Adrenal gland (tissue), 12 donors: ENCODE data around the gene MOB2. TPM values are rescaled to one million over a fixed set of nuclear protein-coding genes. Genes with fewer than 3 reads are reported as not detected.

Source experiments
- DNase-seq, 7 donors: peaks; one replicate each; pipeline ENCODE4 v3.0.0-alpha.2; 2019 to 2020
- H3K27ac ChIP-seq, 5 donors: fragments of 200-600 bp; sonication (generic) in 4 of 5; 1 replicate in 3 of 5; 2 replicates in 2 of 5; pipeline versions ENCODE4 v1.5.1 to v1.8.0; 2016 to 2020; ENCODE audit warnings: mild to moderate bottlenecking in 1 of 5
- H3K27me3 ChIP-seq: fragments of 200-600 bp; 2 replicates; pipeline ENCODE4 v1.8.0; 2021
- H3K36me3 ChIP-seq, 2 donors: fragments of 200-600 bp; replicated peaks in 1 of 2; 1 replicate in 1 of 2; 2 replicates in 1 of 2; pipeline versions ENCODE4 v1.5.1 to v1.8.0; 2018 to 2022
- H3K4me1 ChIP-seq, 2 donors: fragments of 200-600 bp; replicated peaks in 1 of 2; 1 replicate in 1 of 2; 2 replicates in 1 of 2; pipeline versions ENCODE4 v1.5.1 to v1.8.0; 2018 to 2021
- H3K4me3 ChIP-seq, 4 donors: fragments of 200-600 bp; sonication (generic) in 3 of 4; one replicate each; pipeline ENCODE4 v1.5.1; 2016 to 2018
- H3K9me3 ChIP-seq, 3 donors: fragments of 200-600 bp; sonication (generic) in 1 of 3; replicated peaks in 1 of 3; 1 replicate in 2 of 3; 2 replicates in 1 of 3; pipeline versions ENCODE4 v1.5.1 to v1.8.0; 2016 to 2021
- POLR2A ChIP-seq, 2 donors: fragments of 450-650 bp; IDR thresholded peaks; one replicate each; pipeline ENCODE4 v1.6.1; 2017; ENCODE audit warnings: antibody characterized with exemption in 2 of 2, mild to moderate bottlenecking in 2 of 2, moderate library complexity in 1 of 2
- WGBS, 4 donors: extraction: QIAGEN DNeasy Blood & Tissue Kit in 2 of 4; methylation state at CpG; one replicate each; pipeline versions ENCODE4 v1.1.5 to v1.1.7; 2013 to 2017; 5-methylcytosine and 5-hydroxymethylcytosine counted together
- intact Hi-C, 2 donors: fragments of 100-400 bp; cut with DNase I; formaldehyde crosslinking; loops; one replicate each; pipeline versions ENCODE4 v1.14.1 to v1.15.0; 2022 to 2023
- polyA plus RNA-seq, 3 donors: library from polyadenylated mRNA; stranded (reverse); fragments of 200-250 nt in 2 of 3; fragments of 350-450 nt in 1 of 3; fragmentation: Illumina TruSeq in 1 of 3; extraction: RNeasy Lipid Tissue Mini Kit (QIAGEN cat#74804) in 1 of 3; gene quantifications; one replicate each; pipeline ENCODE4 v1.2.3, GENCODE V29; 2013 to 2014
- total RNA-seq, 9 donors: library from RNA; depleted of rRNA in 4 of 9; stranded (reverse); fragments of >200 nt in 4 of 9; fragments of 120-200 nt in 1 of 9; fragmentation: NEBNext Ultra II Directional in 1 of 9; extraction: Animal tissue kit (Norgen Biotek cat#: 25700) in 1 of 9; gene quantifications; one replicate each; pipeline versions ENCODE4 v1.1.0 to v1.2.4, GENCODE V29; 2013 to 2023
- TF ChIP-seq, protein P1 (sequence below), 6 experiments: fragments of 450-650 bp in 4 of 6; fragments of 200-600 bp in 2 of 6; sonication (generic) in 1 of 6; IDR thresholded peaks; 1 replicate in 5 of 6; 2 replicates in 1 of 6; pipeline versions ENCODE4 v1.5.1 to v1.8.0; 2016 to 2021; ENCODE audit warnings: antibody characterized with exemption in 6 of 6, mild to moderate bottlenecking in 2 of 6, moderate library complexity in 1 of 6
- donor health status: healthy with polysubstance abuse.
- donor health status: Bipolar disorder and iron deficiency.
- donor health status: DM: yes; HTN: yes; CAD: no.
- donor health status: DM: no; HTN: no; CAD: no.
- donor health status: DM: no; HTN: no; CAD: no.
- donor health status: DM: yes; HTN: yes; CAD: no.

The MOB2 gene
- total and polyA plus RNA-seq, 12 donors: 11.2 to 43.3 (median 30.6) TPM

DNA sequence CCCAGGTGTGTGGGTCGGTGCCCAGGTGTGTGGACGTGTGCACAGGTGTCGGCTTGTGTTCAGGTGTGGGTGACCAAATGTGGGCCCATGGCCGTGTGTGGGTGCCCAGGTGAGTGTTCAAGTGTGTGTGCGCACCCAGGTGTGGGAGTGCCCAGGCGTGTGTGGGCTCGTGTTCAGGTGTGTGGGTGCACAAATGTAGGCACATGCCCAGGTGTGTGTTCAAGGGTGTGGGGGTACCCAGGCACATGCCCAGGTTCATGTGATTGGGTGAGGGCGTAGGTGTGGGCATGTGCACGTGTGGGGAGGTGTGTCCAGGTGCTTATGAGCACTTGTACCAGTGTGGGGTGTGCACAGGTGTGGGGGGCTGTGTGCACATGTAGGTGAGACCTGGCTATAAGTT lies 42.8 kb downstream of the MOB2 start:
- no peak overlapping the region for H3K27ac ChIP-seq
- TF ChIP-seq, protein P1, sequence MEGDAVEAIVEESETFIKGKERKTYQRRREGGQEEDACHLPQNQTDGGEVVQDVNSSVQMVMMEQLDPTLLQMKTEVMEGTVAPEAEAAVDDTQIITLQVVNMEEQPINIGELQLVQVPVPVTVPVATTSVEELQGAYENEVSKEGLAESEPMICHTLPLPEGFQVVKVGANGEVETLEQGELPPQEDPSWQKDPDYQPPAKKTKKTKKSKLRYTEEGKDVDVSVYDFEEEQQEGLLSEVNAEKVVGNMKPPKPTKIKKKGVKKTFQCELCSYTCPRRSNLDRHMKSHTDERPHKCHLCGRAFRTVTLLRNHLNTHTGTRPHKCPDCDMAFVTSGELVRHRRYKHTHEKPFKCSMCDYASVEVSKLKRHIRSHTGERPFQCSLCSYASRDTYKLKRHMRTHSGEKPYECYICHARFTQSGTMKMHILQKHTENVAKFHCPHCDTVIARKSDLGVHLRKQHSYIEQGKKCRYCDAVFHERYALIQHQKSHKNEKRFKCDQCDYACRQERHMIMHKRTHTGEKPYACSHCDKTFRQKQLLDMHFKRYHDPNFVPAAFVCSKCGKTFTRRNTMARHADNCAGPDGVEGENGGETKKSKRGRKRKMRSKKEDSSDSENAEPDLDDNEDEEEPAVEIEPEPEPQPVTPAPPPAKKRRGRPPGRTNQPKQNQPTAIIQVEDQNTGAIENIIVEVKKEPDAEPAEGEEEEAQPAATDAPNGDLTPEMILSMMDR (IDR thresholded peaks at IDR 0.05): no peak
- no peak for TF ChIP-seq POLR2A (IDR thresholded peaks at IDR 0.05)
- intact Hi-C loops: no loop called here
- H3K27me3 ChIP-seq: peaks cover 5% of the 10 kb centered on the region
- no peaks in the 10 kb centered on the region for H3K4me1 ChIP-seq
- H3K9me3 ChIP-seq: no peaks in the 10 kb centered on the region
- H3K4me3 ChIP-seq: no peak overlapping the region
- WGBS, 4 donors: 65 to 84% (median 79%) methylated on average over 6 to 9 of the region's 9 CpGs
- H3K36me3 ChIP-seq: no peaks in the 10 kb centered on the region
- no peak for DNase-seq

DNA sequence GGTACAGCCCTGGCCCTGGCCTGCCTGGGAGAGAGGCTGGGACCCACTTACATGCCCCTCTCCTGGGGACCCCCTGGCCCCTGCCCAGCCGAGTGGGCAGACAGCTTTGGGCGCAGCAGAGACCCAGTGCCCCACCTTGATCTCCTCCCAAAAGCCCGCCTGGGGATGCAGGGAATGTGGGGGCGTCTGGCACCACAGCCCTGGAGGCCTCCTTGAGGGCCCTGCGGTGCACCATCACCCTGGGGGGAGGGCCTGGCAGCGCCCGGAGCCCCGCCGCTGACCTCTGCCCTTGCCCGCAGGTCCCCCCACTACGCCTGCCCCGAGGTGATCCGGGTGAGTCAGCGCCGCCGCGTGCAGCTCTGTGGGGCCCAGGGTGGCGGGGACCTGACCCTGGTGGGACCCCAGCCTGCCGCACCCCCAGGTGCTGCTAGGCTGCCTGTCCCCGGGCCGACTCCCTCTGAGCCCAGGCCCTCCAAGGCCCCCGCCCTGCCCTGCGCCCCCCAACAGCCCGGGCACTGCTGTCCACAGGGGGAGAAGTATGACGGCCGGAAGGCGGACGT lies 43.7 kb downstream of the MOB2 start:
- TF ChIP-seq POLR2A (IDR thresholded peaks at IDR 0.05): no peak
- TF ChIP-seq, protein P1 (IDR thresholded peaks at IDR 0.05): no peak
- H3K9me3 ChIP-seq: no peaks in the 10 kb centered on the region
- H3K27ac ChIP-seq: no peak overlapping the region
- intact Hi-C loops: no loop called here
- H3K4me3 ChIP-seq: no peak overlapping the region
- no peak for DNase-seq
- H3K27me3 ChIP-seq: peaks cover 3% of the 10 kb centered on the region
- H3K4me1 ChIP-seq: no peaks in the 10 kb centered on the region
- no peaks in the 10 kb centered on the region for H3K36me3 ChIP-seq
- 81 to 100% (median 81%) methylated on average over 2 to 28 of the region's 28 CpGs; no CpG with 5 or more reads in 1 of the 4 donors for WGBS, 4 donors

DNA sequence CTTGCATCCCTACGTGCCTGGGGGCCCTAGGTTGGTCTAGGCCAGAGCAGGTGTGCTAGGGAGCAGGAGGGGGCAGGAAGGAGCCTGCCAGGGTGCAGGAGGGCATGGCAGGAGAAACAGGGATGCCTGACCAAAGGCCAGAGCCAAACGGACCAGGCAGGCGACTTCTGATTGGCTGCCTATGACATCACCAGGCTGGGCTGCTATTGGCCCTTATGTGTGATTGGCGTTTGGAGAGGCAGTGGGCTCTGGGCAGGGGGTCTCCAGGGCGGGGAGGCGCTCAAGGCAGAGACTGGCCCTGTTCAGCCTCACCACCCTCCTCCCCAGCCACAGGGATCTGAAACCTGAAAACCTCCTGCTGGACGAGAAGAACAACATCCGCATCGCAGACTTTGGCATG lies 44.4 kb downstream of the MOB2 start:
- WGBS, 4 donors: 30 to 49% (median 44%) methylated on average over 2 to 9 of the region's 9 CpGs
- no peaks in the 10 kb centered on the region for H3K36me3 ChIP-seq
- H3K4me3 ChIP-seq: no peak overlapping the region
- no peak for DNase-seq
- peaks cover 3% of the 10 kb centered on the region for H3K27me3 ChIP-seq
- no peak overlapping the region for H3K27ac ChIP-seq
- intact Hi-C loops: no loop called here
- TF ChIP-seq, protein P1 (IDR thresholded peaks at IDR 0.05): no peak
- no peak for TF ChIP-seq POLR2A (IDR thresholded peaks at IDR 0.05)
- H3K9me3 ChIP-seq: no peaks in the 10 kb centered on the region
- no peaks in the 10 kb centered on the region for H3K4me1 ChIP-seq

DNA sequence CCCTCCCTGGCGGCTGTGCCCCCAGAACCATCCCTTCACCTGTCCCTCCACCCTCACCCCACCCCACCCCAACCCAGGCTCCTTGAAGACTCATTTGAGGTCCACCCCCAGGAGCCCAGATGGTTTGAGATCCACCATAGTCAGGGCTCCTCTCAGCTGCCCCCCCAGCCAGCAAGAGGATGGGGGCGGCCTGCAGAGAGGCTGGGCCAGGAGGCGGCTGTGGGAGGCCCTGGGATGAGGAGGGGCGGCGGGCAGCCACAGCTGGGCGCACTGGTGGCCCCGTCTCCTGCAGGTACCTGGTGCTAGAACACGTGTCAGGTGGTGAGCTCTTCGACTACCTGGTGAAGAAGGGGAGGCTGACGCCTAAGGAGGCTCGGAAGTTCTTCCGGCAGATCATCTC lies 46.1 kb downstream of the MOB2 start:
- Histone ChIP-seq H3K27ac (no peak overlapping the region), H3K27me3 (peaks cover 8% of the 10 kb centered on the region), H3K4me1 (no peaks in the 10 kb centered on the region), H3K4me3 (no peak overlapping the region), H3K9me3 (no peaks in the 10 kb centered on the region), H3K36me3 (no peaks in the 10 kb centered on the region)
- DNase-seq: no peak
- intact Hi-C loops: no loop called here
- WGBS, 4 donors: 84 to 100% (median 86%) methylated on average over 2 to 12 of the region's 12 CpGs
- TF ChIP-seq, protein P1 (IDR thresholded peaks at IDR 0.05): no peak
- TF ChIP-seq POLR2A (IDR thresholded peaks at IDR 0.05): no peak
